ENCODE measurements around the gene TANGO6. TPM values are rescaled to one million over a fixed set of nuclear protein-coding genes. Genes with fewer than 3 reads are reported as not detected.

The TANGO6 gene
- total and polyA plus RNA-seq, 2 donors from 2014 or later, result 4.5 to 20.6 TPM

GRCh38 chr16:68978303-68978954 lies 135.1 kb downstream of the TANGO6 start:
- intact Hi-C loops (cut with DNase I), result no loop called here
- TF ChIP-seq CTCF (IDR thresholded peaks at IDR 0.05; ENCODE audit: borderline replicate concordance, extremely low read depth, insufficient read depth), result no peak
- Histone ChIP-seq H3K9ac (ENCODE audit: low read length in 3 of 3) (no peak overlapping the region), H3K9me3 (ENCODE audit: control insufficient read depth in 2 of 3, insufficient read depth in 1 of 3, low read length in 3 of 3) (no peaks in the 10 kb centered on the region), H3K4me3 (ENCODE audit: low read length in 3 of 3) (no peak overlapping the region), H3K27ac (ENCODE audit: low read depth in 2 of 2, low read length in 2 of 2) (no peak overlapping the region), H3K36me3 (ENCODE audit: control insufficient read depth in 2 of 3, insufficient read depth in 3 of 3, low read length in 3 of 3) (peaks cover 0 to 11% (median 3%) of the 10 kb centered on the region in 3 donors), H3K27me3 (ENCODE audit: control insufficient read depth, insufficient read depth, low read length) (no peaks in the 10 kb centered on the region), H3K4me1 (ENCODE audit: control insufficient read depth in 2 of 3, insufficient read depth in 2 of 3, low read depth in 1 of 3, low read length in 3 of 3) (no peaks in the 10 kb centered on the region)
- no peak for DNase-seq
- no peak for FAIRE-seq

DNA sequence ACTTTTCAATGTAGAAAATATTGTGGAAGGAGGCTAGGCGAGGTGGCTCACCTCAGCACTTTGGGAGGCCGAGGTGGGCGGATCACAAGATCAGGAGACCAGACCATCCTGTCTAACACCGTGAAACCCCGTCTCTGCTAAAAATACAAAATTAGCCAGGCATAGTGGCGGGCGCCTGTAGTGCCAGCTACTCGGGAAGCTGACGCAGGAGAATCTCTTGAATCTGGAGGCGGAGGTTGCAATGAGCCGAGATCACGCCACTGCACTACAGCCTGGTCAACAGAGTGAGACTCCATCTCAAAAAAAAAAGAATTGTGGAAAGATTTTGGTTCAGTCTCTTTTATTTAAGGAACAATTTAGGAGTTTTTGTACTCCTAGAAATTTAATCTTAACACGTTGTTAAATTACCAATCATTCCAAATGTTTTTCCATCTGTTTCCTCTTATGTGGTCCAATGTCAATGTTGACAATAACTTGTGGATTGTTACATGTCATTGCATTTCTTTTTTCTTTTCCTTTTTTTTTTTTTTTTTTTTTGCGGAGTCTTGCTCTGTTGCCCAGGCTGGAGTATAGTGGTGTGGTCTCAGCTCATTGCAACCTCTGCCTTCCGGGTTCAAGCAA lies 137.5 kb downstream of the TANGO6 start:
- TF ChIP-seq CTCF (IDR thresholded peaks at IDR 0.05; ENCODE audit: borderline replicate concordance, extremely low read depth, insufficient read depth), result no peak
- Histone ChIP-seq H3K36me3 (ENCODE audit: control insufficient read depth in 2 of 3, insufficient read depth in 3 of 3, low read length in 3 of 3) (peaks cover 0 to 6% (median 0%) of the 10 kb centered on the region in 3 donors), H3K27ac (ENCODE audit: low read depth in 2 of 2, low read length in 2 of 2) (no peak overlapping the region), H3K4me3 (ENCODE audit: low read length in 3 of 3) (no peak overlapping the region), H3K4me1 (ENCODE audit: control insufficient read depth in 2 of 3, insufficient read depth in 2 of 3, low read depth in 1 of 3, low read length in 3 of 3) (no peaks in the 10 kb centered on the region), H3K27me3 (ENCODE audit: control insufficient read depth, insufficient read depth, low read length) (no peaks in the 10 kb centered on the region), H3K9ac (ENCODE audit: low read length in 3 of 3) (no peak overlapping the region), H3K9me3 (ENCODE audit: control insufficient read depth in 2 of 3, insufficient read depth in 1 of 3, low read length in 3 of 3) (no peaks in the 10 kb centered on the region)
- intact Hi-C loops (cut with DNase I), result no loop called here
- no peak for DNase-seq
- no peak for FAIRE-seq

- H3K4me1 ChIP-seq (ENCODE audit: control insufficient read depth in 2 of 3, insufficient read depth in 2 of 3, low read depth in 1 of 3, low read length in 3 of 3), result no peaks in the 10 kb centered on the region
- no peaks in the 10 kb centered on the region for H3K27me3 ChIP-seq (ENCODE audit: control insufficient read depth, insufficient read depth, low read length)
- H3K9ac ChIP-seq (ENCODE audit: low read length in 3 of 3), result no peak overlapping the region
- no peak for TF ChIP-seq CTCF (IDR thresholded peaks at IDR 0.05; ENCODE audit: borderline replicate concordance, extremely low read depth, insufficient read depth)
- no peak overlapping the region for H3K27ac ChIP-seq (ENCODE audit: low read depth in 2 of 2, low read length in 2 of 2)
- no peak overlapping the region for H3K4me3 ChIP-seq (ENCODE audit: low read length in 3 of 3)
- intact Hi-C loops (cut with DNase I), result no loop called here
- DNase-seq (no peak), FAIRE-seq (no peak)
- no peaks in the 10 kb centered on the region for H3K9me3 ChIP-seq (ENCODE audit: control insufficient read depth in 2 of 3, insufficient read depth in 1 of 3, low read length in 3 of 3)
- H3K36me3 ChIP-seq (ENCODE audit: control insufficient read depth in 2 of 3, insufficient read depth in 3 of 3, low read length in 3 of 3), result no peaks in the 10 kb centered on the region
Measured at GRCh38 chr16:68981971-68982370, 138.6 kb downstream of the TANGO6 start.
